Thoracic aorta (tissue), 2 donors: ENCODE data around the gene TLR9. TPM values are rescaled to one million over a fixed set of nuclear protein-coding genes. Genes with fewer than 3 reads are reported as not detected.

Experiments
- ATAC-seq: fragments of 150-250 bp; one replicate; pipeline ENCODE4 v1.8.0; 2017; ENCODE audit warnings: low read depth; ENCODE audit not compliant: insufficient number of reproducible peaks, low FRiP score
- DNase-seq: peaks from one replicate; pipeline ENCODE4 v3.0.0-alpha.2; 2020; ENCODE audit warnings: low spot score
- H3K27ac ChIP-seq, 2 donors: fragments of 200-600 bp; sonication (generic); 1 replicate in 1 of 2; 2 replicates in 1 of 2; pipeline ENCODE4 v1.5.1; 2016; ENCODE audit warnings: mild to moderate bottlenecking in 2 of 2, moderate library complexity in 2 of 2
- H3K27me3 ChIP-seq: fragments of 200-600 bp; sonication (generic); replicated peaks from 2 replicates; pipeline ENCODE4 v1.6.0; 2016; ENCODE audit warnings: mild to moderate bottlenecking; ENCODE audit not compliant: insufficient read depth
- H3K36me3 ChIP-seq: fragments of 200-600 bp; sonication (generic); one replicate; pipeline ENCODE4 v1.5.1; 2016
- H3K4me1 ChIP-seq, 2 donors: fragments of 200-600 bp; sonication (generic); 1 replicate in 1 of 2; 2 replicates in 1 of 2; pipeline versions ENCODE4 v1.5.1 to v1.6.0; 2016; ENCODE audit warnings: low read depth in 2 of 2, mild to moderate bottlenecking in 1 of 2; ENCODE audit not compliant: control insufficient read depth in 1 of 2
- H3K4me3 ChIP-seq: fragments of 200-600 bp; sonication (generic); 2 replicates; pipeline ENCODE4 v1.5.1; 2016; ENCODE audit warnings: mild to moderate bottlenecking
- H3K9me3 ChIP-seq: fragments of 200-600 bp; sonication (generic); 2 replicates; pipeline ENCODE4 v1.5.1; 2016
- CTCF ChIP-seq: fragments of 200-600 bp; sonication (generic); IDR thresholded peaks from one replicate; pipeline ENCODE4 v1.5.1; 2019; ENCODE audit warnings: antibody characterized with exemption
- total RNA-seq, 2 donors: library from RNA; depleted of rRNA; stranded (reverse); fragments of >200 nt; gene quantifications; one replicate each; pipeline versions ENCODE4 v1.1.0 to v1.2.3, GENCODE V29; 2016

Gene TLR9
- total RNA-seq, 2 donors from 2014 or later = not detected

- H3K27ac ChIP-seq = peak overlapping the region; percentile 57 to 59
- H3K36me3 ChIP-seq = peaks cover 4% of the 10 kb centered on the region
- H3K4me1 ChIP-seq = peaks cover 16 to 28% of the 10 kb centered on the region in 2 donors
- DNase-seq (no peak), ATAC-seq (no peak)
- H3K4me3 ChIP-seq = peak overlapping the region; percentile 94
- no peaks in the 10 kb centered on the region for H3K9me3 ChIP-seq
- TF ChIP-seq CTCF = no peak
- no peaks in the 10 kb centered on the region for H3K27me3 ChIP-seq
Observed at GRCh38 chr3:52197499-52197841, 28.0 kb downstream of the TLR9 start.

- DNase-seq (no peak), ATAC-seq (no peak)
- Histone ChIP-seq H3K9me3 (no peaks in the 10 kb centered on the region), H3K4me3 (no peak overlapping the region), H3K27ac (no peak overlapping the region), H3K36me3 (no peaks in the 10 kb centered on the region), H3K4me1 (peaks cover 16 to 28% of the 10 kb centered on the region in 2 donors), H3K27me3 (no peaks in the 10 kb centered on the region)
- no peak for TF ChIP-seq CTCF
Observed at GRCh38 chr3:52196977-52197376, 28.5 kb downstream of the TLR9 start.

GRCh38 chr3:52195823-52196331 is 29.6 kb downstream of the TLR9 start:
- ATAC-seq = no peak
- Histone ChIP-seq H3K4me1 (peaks cover 16 to 29% of the 10 kb centered on the region in 2 donors), H3K27me3 (no peaks in the 10 kb centered on the region), H3K27ac (no peak overlapping the region), H3K36me3 (no peaks in the 10 kb centered on the region), H3K4me3 (no peak overlapping the region), H3K9me3 (no peaks in the 10 kb centered on the region)
- no peak for DNase-seq
- no peak for TF ChIP-seq CTCF

GRCh38 chr3:52195291-52195597 is 30.2 kb downstream of the TLR9 start:
- ATAC-seq = no peak
- peaks cover 20 to 36% of the 10 kb centered on the region in 2 donors for H3K4me1 ChIP-seq

GRCh38 chr3:52194485-52195290 is 30.8 kb downstream of the TLR9 start:
- Histone ChIP-seq H3K4me1 (peaks cover 19 to 36% of the 10 kb centered on the region in 2 donors), H3K27ac (no peak overlapping the region)
- DNase-seq = no peak

More at GRCh38 chr3:52195291-52195597, 30.2 kb downstream of the TLR9 start:
- H3K27me3 ChIP-seq = no peaks in the 10 kb centered on the region
- no peak for DNase-seq
- H3K36me3 ChIP-seq = no peaks in the 10 kb centered on the region
- H3K27ac ChIP-seq = no peak overlapping the region
- H3K4me3 ChIP-seq = no peak overlapping the region
- H3K9me3 ChIP-seq = no peaks in the 10 kb centered on the region
- no peak for TF ChIP-seq CTCF

More at GRCh38 chr3:52194485-52195290, 30.8 kb downstream of the TLR9 start:
- Histone ChIP-seq H3K9me3 (no peaks in the 10 kb centered on the region), H3K4me3 (no peak overlapping the region), H3K27me3 (no peaks in the 10 kb centered on the region), H3K36me3 (no peaks in the 10 kb centered on the region)
- ATAC-seq = no peak
- TF ChIP-seq CTCF = no peak
